ENCODE data around the gene NTM. TPM values are rescaled to one million over a fixed set of nuclear protein-coding genes. Genes with fewer than 3 reads are reported as not detected.

The NTM gene
- total and polyA plus RNA-seq, 10 donors: 0.13 to 1.6 (median 0.67) TPM

DNA sequence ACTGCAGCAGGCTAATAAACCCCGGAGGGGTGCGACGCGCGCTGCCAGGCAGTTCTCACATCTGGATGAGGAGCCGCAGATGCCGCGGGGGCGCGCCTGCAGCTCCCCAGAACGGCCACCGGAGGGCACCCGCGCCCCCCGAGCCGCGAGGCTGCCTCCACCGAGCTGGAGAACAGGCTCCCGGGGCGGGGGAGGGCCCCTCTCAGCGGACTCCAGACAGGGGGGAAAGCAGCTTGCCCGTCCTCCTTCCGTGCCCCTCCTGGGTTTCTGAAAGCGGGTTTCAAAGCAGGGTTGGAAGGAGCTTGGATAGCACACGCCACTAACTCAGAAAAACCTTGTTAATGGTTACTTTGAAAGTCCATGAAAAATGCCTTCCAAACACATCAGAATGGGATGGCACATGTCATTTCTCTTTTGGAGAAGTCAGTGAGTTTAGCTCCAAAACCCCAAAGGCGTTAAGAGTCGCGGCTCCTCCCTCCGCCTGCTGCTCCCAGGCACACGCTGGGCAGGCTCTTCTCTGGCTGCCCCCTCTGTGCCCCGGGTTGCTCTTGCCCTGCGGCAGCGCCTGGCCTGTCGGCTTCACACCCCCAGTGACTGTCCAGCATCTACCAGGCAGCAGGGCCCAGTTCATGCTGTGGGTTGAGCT is 317.8 kb downstream of the NTM start:
- H3K9me3 ChIP-seq: peaks cover 0 to 2% (median 0%) of the 10 kb centered on the region in 8 donors
- H3K27ac ChIP-seq: no peak overlapping the region
- H3K4me3 ChIP-seq: peak overlapping the region in 1 of 8 donors; percentile 0
- H3K36me3 ChIP-seq: no peaks in the 10 kb centered on the region
- H3K27me3 ChIP-seq (replicated peaks in 1 of 7): peaks cover 0 to 93% (median 6%) of the 10 kb centered on the region in 7 donors
- peak in 1 of 3 donors; percentile 19 for TF ChIP-seq POLR2AphosphoS5 (IDR thresholded peaks at IDR 0.05)
- no peak for TF ChIP-seq POLR2A (IDR thresholded peaks at IDR 0.05)
- TF ChIP-seq, protein P1, sequence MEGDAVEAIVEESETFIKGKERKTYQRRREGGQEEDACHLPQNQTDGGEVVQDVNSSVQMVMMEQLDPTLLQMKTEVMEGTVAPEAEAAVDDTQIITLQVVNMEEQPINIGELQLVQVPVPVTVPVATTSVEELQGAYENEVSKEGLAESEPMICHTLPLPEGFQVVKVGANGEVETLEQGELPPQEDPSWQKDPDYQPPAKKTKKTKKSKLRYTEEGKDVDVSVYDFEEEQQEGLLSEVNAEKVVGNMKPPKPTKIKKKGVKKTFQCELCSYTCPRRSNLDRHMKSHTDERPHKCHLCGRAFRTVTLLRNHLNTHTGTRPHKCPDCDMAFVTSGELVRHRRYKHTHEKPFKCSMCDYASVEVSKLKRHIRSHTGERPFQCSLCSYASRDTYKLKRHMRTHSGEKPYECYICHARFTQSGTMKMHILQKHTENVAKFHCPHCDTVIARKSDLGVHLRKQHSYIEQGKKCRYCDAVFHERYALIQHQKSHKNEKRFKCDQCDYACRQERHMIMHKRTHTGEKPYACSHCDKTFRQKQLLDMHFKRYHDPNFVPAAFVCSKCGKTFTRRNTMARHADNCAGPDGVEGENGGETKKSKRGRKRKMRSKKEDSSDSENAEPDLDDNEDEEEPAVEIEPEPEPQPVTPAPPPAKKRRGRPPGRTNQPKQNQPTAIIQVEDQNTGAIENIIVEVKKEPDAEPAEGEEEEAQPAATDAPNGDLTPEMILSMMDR (IDR thresholded peaks at IDR 0.05 in 8 of 11, conservative IDR thresholded peaks at IDR 0.05 in 3 of 11): peak in 9 of 11 experiments; percentile 50 to 85 (median 80)
- no peak for DNase-seq
- intact Hi-C loops (cut with DNase I; ENCODE audit: low total_unique reads): no loop called here
- peaks cover 0 to 9% (median 4%) of the 10 kb centered on the region in 6 donors for H3K4me1 ChIP-seq
- WGBS, 5 donors: 9 to 22% (median 18%) methylated on average over 27 to 34 of the region's 34 CpGs

DNA sequence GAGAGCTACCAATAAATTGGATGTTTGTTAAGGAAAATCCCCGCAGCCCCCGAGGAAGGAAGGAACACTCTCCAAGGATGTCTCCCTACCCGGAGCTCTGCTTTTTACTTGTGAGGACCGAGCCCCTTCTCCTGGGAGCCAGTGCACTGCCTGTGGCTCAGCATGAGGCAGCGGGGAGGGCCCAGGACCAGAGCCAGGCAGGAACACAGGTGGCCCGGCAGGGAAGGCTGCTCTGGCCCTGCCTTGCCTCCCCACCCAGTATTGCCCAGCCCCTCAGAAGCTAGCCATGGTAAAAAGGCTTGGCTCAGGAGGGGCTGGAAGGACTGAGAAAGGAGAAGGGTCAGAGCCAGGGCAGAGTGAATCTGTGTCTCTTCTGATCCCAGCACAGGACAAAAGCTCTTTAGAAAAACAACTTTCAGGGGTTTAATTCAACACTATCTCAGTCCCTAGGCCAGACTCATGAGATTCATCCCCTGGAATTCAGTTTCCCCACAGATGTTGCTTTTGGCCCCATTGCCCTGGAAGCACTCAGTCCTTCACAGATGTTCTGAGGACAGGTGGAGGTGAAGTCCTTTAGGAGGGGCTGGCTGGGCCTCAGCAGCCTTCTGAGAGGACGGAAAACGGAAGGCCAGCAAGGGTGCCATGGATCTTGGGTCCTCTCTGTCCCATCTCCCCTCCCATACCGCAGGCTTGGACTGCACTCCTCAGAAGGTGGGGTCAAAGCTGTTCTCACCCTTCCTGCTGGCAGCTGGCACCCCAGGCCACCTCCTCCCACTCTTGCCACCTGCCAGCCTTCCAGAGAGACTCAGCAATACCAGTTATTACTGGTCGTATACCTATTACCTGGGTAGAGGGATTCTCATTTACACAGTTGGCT is 318.9 kb downstream of the NTM start:
- no peak for TF ChIP-seq POLR2A (IDR thresholded peaks at IDR 0.05)
- TF ChIP-seq POLR2AphosphoS5 (IDR thresholded peaks at IDR 0.05): no peak
- TF ChIP-seq, protein P1 (IDR thresholded peaks at IDR 0.05 in 8 of 11, conservative IDR thresholded peaks at IDR 0.05 in 3 of 11): no peak
- no peak for DNase-seq
- intact Hi-C loops (cut with DNase I; ENCODE audit: low total_unique reads): no loop called here
- Histone ChIP-seq H3K27ac (no peak overlapping the region), H3K36me3 (no peaks in the 10 kb centered on the region), H3K9me3 (peaks cover 0 to 2% (median 0%) of the 10 kb centered on the region in 8 donors), H3K4me1 (peaks cover 0 to 9% (median 4%) of the 10 kb centered on the region in 6 donors), H3K4me3 (no peak overlapping the region), H3K27me3 (replicated peaks in 1 of 7) (peaks cover 0 to 88% (median 6%) of the 10 kb centered on the region in 7 donors)
- WGBS, 5 donors: 83 to 87% (median 85%) methylated on average over 8 to 10 of the region's 10 CpGs

DNA sequence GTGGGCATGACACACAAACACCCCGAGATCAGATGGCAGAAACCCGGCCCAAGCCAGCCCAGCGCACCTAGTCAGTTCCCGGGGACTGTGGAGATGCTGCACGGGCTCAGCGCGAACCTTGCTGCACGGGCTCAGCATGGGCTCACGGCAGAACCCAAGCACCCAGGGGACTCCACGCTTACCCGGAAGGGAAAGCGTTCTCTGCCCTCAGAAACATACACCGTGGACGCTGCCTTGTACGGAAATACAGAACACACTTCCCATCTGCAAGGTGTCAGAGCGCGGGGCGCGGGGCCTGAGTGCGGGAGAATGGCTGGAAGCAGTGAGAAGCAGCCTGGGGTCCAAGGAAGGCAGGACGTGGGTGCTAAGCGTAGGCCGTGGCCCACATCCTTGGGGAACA is 319.9 kb downstream of the NTM start:
- TF ChIP-seq, protein P1 (IDR thresholded peaks at IDR 0.05 in 8 of 11, conservative IDR thresholded peaks at IDR 0.05 in 3 of 11): no peak
- TF ChIP-seq POLR2AphosphoS5 (IDR thresholded peaks at IDR 0.05) (no peak), POLR2A (IDR thresholded peaks at IDR 0.05) (no peak)
- Histone ChIP-seq H3K9me3 (peaks cover 0 to 2% (median 0%) of the 10 kb centered on the region in 8 donors), H3K4me3 (no peak overlapping the region), H3K27ac (no peak overlapping the region), H3K27me3 (replicated peaks in 1 of 7) (peaks cover 0 to 88% (median 6%) of the 10 kb centered on the region in 7 donors), H3K36me3 (no peaks in the 10 kb centered on the region), H3K4me1 (peaks cover 0 to 17% (median 5%) of the 10 kb centered on the region in 6 donors)
- no peak for DNase-seq
- intact Hi-C loops (cut with DNase I; ENCODE audit: low total_unique reads): loop anchor here (10.0 kb wide), 1 partner anchor 1374 kb away; no protein-coding TSS in a partner anchor
- WGBS, 5 donors: 93 to 95% (median 95%) methylated on average over 23 of the region's 23 CpGs

Measured in spleen (tissue), 11 donors.